NCI-H2107 (cell line): ENCODE data around the gene AMMECR1.

ENCODE experiments used
- DNase-seq: peaks from one replicate; lab custom pipeline; 2025; lab: John Stamatoyannopoulos, UW

AMMECR1 gene

DNA sequence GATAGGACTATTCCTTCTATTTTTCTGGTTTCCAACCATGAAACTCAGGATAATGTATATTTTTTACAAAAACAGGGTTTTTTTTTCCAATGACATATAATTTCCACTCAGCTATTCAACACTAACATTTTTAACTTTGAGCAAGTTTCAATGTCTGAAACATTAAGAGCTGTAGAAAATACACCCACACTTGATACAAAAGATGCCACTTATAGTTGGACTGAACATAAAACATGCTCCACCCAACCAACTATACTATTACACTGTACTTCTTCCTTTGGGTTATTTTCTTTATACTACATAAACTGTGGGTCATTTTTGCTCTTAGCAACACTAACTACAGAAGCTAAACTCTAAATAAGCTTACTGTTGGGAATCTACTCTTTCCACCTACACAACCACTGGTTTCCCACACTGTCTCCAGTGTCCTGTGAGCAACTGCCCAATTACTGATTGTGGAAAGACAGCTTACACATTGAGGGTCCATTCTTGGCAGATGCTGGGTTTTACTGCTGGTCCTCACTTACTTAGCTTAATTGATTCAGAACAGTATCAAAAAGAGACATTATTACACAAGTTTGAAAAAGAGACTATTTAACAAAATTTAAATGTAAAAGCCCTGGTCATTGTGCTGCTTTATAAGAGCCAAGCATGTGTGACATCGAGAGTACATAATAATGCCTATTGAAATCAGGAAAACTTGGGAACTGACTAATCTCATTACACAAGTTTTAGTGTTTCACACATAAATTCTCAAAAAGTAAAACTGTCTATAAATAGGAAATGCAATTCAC, 6.3 kb downstream of the AMMECR1 start:
- DNase-seq: no peak

GRCh38 chrX:110310896-110311295, 7.0 kb downstream of the AMMECR1 start:
- DNase-seq: no peak

DNA sequence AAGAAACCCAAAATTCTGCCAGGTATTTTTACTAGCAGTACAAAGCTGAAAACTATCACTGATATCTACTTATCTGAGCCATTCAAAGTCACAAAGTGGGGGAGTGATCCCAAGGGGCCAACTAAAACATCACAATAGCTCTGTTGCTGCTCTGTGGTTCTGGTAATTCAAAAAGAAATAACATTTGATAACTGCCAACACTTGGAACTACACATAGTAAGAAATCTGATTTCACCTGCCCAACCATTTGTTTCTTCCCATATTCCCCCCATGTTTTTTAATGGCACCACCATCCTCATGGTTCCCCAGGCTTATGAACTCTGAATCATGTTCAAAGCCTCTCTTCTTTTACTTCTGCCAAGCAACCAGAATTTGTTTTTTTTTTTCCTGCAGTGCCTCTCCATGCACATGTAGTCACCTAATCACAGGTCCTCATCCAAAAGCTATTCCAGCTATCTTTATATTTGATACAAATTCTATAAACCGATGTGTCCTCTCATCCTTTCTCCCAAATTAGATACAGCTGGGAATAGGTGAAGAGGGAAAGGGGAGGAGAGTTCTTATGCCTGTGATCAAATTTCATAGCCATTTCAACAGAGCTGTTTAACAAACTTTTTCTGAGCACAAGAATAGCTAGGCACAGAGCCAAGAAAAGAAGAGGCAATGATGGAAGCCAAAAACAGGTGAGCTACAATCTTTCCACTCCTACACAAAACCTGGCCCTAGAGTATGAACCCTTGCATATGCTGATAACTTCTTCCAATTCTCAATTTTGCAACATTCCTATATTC, 7.7 kb downstream of the AMMECR1 start:
- DNase-seq: peak; percentile 41

GRCh38 chrX:110308220-110308619, 9.7 kb downstream of the AMMECR1 start:
- DNase-seq: no peak

GRCh38 chrX:110304884-110305283, 13.0 kb downstream of the AMMECR1 start:
- no peak for DNase-seq

GRCh38 chrX:110304371-110304770, 13.5 kb downstream of the AMMECR1 start:
- no peak for DNase-seq

DNA sequence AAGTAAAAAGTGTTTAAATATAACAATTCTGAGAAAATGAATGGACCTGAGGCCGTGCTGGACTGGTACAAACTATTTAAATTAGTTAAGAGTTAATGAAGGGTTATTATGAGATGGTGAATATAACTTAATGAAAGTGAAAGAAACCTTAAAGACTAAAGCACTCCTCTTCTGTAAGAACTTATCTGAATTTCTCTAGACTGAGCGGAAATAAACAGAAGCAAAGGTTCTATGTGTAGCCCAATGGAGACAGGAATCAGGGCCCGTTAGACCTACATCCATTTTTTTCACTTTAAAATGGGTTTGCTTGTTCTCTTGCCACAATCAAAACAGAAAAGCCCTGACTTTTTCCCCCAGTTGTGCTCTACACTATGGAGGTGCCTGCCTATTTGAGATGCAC, 14.9 kb downstream of the AMMECR1 start:
- DNase-seq: no peak

DNA sequence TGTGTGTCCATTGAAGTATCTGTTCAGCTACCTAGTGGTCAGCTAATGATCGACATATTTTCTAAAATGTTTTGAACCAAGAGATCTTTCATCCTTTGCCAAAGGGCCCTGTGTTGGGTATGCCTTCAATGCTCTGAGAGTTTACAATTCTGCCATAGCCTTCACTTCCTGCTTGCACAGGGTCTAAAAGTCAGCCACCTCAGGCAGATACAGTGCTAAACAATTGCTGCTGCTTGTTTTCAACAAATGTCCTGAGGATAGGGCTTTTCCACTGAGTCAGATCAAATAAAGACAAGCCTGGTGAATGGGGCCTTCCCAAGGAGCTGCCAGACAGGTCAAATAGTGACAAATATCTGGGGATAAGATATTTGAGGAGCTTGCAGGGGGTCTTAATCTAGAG, 16.7 kb downstream of the AMMECR1 start:
- no peak for DNase-seq

GRCh38 chrX:110294087-110294486, 23.8 kb downstream of the AMMECR1 start:
- no peak for DNase-seq

DNA sequence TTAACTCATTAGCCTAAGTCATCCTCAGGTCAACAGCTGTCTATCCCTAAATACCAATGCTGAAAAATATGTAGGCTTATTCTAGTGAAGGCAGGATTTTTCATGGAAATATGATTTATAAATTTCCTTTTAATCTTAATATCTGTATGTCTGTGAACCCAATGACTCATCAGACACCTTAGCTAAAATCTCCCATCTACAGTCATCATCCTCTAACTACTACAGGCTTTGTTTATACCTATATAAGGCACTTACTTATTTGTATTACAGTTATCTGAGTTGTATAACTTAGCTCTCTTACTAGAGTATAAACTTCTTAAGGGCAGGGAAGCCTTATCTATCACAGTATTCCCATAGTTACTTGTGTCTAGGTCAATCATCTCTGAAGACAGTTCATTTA, 24.2 kb downstream of the AMMECR1 start:
- DNase-seq: no peak

- no peak for DNase-seq
Measured at GRCh38 chrX:110287605-110288004, 30.3 kb downstream of the AMMECR1 start.

DNA sequence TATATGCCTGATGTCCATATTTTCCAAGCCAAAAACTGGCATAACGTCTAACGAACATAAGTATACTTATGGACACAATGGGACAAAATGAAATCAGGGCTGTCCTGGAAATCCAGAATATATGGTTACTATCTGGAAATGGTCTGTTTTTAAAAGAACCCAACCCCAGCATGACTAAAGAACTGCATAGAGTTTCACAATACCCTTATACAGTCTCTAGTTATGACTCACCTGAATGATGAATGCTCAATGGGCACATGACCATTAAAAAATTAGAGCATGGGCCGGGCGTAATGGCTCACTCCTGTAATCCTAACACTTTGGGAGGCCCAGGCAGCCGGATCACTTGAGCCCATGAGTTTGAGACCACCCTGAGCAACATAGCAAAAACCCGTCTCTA, 31.8 kb downstream of the AMMECR1 start:
- DNase-seq: no peak

DNA sequence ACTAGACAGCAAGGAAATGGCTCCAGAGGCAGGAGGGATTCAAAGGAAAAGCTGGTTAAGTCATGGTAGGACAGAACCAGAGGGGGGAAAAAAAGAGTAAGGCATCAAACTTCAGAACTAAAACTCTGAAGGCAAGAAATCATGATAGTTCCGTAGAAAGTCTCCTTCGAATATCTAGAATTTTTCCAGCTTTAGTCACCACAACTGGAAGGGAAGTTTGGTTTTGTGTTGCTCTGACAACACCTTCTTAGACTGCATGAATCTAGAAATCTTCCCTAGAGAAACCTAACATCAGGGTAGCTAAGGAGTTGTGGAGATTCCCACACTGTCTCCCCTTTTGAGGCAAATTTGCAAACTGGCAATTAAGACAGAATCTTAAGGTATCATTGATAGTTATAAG, 33.7 kb downstream of the AMMECR1 start:
- DNase-seq: no peak

GRCh38 chrX:110282922-110283321, 35.0 kb downstream of the AMMECR1 start:
- no peak for DNase-seq

DNA sequence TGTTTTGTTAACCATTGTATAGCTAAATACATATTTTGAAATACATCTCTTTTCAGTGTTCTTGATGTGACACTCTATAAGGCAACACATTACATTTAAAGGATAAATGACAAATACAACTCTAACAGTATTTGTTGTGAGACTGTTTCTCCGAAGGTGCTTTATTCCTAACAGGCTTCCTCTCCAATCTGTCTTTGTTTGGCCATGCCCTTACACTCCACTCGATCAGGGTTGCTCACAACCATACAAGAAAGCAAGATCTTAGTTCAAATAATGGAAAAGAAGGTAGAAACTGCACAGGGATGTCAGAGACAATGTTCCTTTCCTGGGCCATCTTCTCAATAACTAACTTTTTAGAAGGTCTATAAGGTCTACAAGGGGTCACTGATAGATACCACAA, 36.5 kb downstream of the AMMECR1 start:
- no peak for DNase-seq

- no peak for DNase-seq
Measured at GRCh38 chrX:110280954-110281353, 36.9 kb downstream of the AMMECR1 start.

DNA sequence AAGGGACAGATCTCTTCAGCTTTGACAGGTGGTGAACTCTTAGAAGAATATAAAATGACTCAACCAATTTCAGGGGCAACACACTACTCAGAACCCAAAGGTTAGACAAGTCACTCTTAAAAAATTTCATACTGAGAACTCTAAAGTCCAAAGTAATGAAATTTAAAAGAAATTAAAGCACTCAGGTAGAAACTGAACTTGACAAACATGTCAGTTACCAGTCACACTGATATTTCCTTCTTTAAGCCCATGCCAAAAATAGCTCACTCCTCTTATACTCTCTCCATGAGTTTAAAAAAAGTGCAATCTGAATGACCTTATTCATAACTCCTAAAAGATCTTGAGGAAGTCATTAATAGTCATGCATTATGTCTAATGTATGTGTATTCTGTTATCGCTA, 40.3 kb downstream of the AMMECR1 start:
- no peak for DNase-seq

GRCh38 chrX:110276778-110277177, 41.1 kb downstream of the AMMECR1 start:
- DNase-seq: no peak

DNA sequence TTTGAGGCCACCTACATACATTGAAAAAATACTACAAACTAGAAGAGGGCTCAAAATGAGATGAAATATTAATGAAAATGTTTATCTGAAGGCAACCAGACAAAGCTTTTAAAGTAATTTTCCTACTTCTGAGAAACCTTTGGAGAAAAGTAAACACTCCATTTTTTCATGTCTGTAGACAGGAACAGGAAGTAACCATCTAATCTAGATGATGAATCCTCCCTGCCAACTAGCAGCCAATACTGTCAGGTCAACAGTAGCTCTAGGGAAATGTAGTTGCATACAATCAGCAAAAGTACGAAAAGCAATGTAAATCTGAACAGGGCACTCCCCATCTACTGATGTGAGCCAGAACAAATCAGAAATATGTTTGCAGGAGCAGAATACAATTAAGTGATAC, 49.0 kb downstream of the AMMECR1 start:
- DNase-seq: no peak

DNA sequence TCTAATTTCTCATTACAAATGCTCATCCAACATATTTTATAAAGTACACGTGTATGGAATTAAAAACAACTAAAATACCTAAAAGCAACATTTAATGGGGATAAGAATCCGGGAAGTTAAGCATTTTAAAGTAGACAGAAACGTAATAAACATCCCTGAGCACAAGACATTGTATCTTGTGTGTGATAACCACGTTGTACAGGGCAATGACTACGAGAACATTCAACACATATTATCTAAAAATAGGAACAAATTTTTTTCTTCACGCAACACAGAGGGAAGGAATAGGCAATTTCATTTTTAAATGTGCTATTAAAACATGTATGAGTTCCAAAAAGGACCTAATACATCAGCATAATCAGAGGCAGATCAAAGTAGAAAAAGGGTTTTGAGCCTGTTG, 49.5 kb downstream of the AMMECR1 start:
- DNase-seq: no peak

- no peak for DNase-seq
Measured at GRCh38 chrX:110267874-110268273, 50.0 kb downstream of the AMMECR1 start.

- no peak for DNase-seq
Measured at GRCh38 chrX:110265661-110266060, 52.2 kb downstream of the AMMECR1 start.

DNA sequence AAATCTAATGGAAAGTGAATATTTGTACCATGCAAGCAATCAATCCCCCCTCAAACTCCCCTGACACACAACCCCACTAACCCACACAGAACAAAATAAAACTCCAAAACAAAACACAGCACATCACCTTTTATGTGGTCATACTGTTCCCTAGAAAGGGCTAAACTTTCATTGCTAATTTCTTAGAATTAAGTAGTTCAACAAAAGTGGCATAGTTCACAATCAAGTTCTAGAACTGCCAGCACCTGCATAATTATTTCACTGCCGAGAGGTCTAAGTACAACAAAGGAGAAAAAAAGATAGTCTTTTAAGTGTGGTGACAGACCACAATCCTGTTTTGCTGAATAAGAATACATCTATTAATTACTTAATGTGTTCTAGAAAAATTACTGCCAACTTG, 58.8 kb downstream of the AMMECR1 start:
- no peak for DNase-seq

GRCh38 chrX:110258552-110258951, 59.3 kb downstream of the AMMECR1 start:
- no peak for DNase-seq
